Stimulated activated CD8-positive, alpha-beta memory T cell treated with anti-CD3 and anti-CD28 coated beads, Interleukin-15, amount 100 ng/mL, for 1 hour (primary cell): ENCODE data around the gene CENPVL1.
"Not testable (repeated sequence)": the region's sequence is repeated elsewhere in the genome, so short reads cannot be mapped to it uniquely, and the experiment has no call there.

ENCODE experiments used
- DNase-seq: peaks from one replicate; pipeline ENCODE4 v3.0.0-alpha.2; 2020; ENCODE audit warnings: low read depth

CENPVL1 gene

GRCh38 chrX:51710277-51711164, at the start of gene CENPVL1:
CENPVL1 (plus strand) TSS chrX:51710512; CDS start chrX:51710512, 0 bp downstream.
- DNase-seq, result not testable (repeated sequence)

GRCh38 chrX:51665981-51666380, 44.3 kb upstream of the CENPVL1 start:
- no peak for DNase-seq

GRCh38 chrX:51679689-51680433, 30.5 kb upstream of the CENPVL1 start:
- DNase-seq, result not testable (repeated sequence)

- DNase-seq, result not testable (repeated sequence)
Observed at GRCh38 chrX:51681808-51682719, 28.2 kb upstream of the CENPVL1 start.

- DNase-seq, result not testable (repeated sequence)
Observed at GRCh38 chrX:51682720-51683062, 27.6 kb upstream of the CENPVL1 start, which contains the start of gene CENPVL2. CENPVL2 (minus strand) TSS chrX:51682831; CDS start chrX:51682831, 0 bp downstream.

GRCh38 chrX:51694254-51694653, 16.1 kb upstream of the CENPVL1 start:
- DNase-seq, result no peak

- no peak for DNase-seq
Observed at GRCh38 chrX:51697397-51697796, 12.9 kb upstream of the CENPVL1 start.

GRCh38 chrX:51712943-51713647, 2.8 kb downstream of the CENPVL1 start:
- not testable (repeated sequence) for DNase-seq

- no peak for DNase-seq
Observed at GRCh38 chrX:51728202-51728601, 17.9 kb downstream of the CENPVL1 start.

GRCh38 chrX:51737091-51737490, 26.8 kb downstream of the CENPVL1 start:
- no peak for DNase-seq

GRCh38 chrX:51742586-51742985, 32.3 kb downstream of the CENPVL1 start:
- no peak for DNase-seq

GRCh38 chrX:51743179-51743957, 33.1 kb downstream of the CENPVL1 start, which contains the start of gene GSPT2:
GSPT2 (plus strand) TSS chrX:51743442; CDS start chrX:51743627, 185 bp downstream.
- peak; percentile 5 for DNase-seq

GRCh38 chrX:51747671-51748070, 37.4 kb downstream of the CENPVL1 start:
- no peak for DNase-seq

GRCh38 chrX:51759055-51759839, 48.9 kb downstream of the CENPVL1 start:
- DNase-seq, result no peak

- DNase-seq, result no peak
Observed at GRCh38 chrX:51760657-51761056, 50.3 kb downstream of the CENPVL1 start.
